Caki2 (cell line): ENCODE results near the gene ZNF488. TPM values are rescaled to one million over a fixed set of nuclear protein-coding genes. Genes with fewer than 3 reads are reported as not detected.

Experiments used
- DNase-seq: peaks from one replicate; pipeline ENCODE4 v3.0.0-alpha.2; 2015; ENCODE audit warnings: low read depth
- in situ Hi-C: cut with HindIII; loops from 2 replicates; pipeline ENCODE4 v1.10.0; 2016; ENCODE audit warnings: low sequenced_read_pairs, low pct_unique_long_range_greater_than_20kb, mixed read lengths
- total RNA-seq: library from RNA; depleted of rRNA; stranded (reverse); fragments of >200 nt; shearing (Covaris generic); gene quantifications from 2 replicates; pipeline ENCODE4 v1.2.3, GENCODE V29; 2014; ENCODE audit warnings: low replicate concordance

ZNF488 gene
- total RNA-seq, 1 experiment from 2014 or later: 0.41 TPM

- no peak for DNase-seq
- in situ Hi-C loops: no loop called here
Measured at GRCh38 chr10:47412177-47412730, 28.2 kb upstream of the ZNF488 start.

- in situ Hi-C loops: no loop called here
- DNase-seq: no peak
Measured at GRCh38 chr10:47410862-47411261, 26.8 kb upstream of the ZNF488 start.

DNA sequence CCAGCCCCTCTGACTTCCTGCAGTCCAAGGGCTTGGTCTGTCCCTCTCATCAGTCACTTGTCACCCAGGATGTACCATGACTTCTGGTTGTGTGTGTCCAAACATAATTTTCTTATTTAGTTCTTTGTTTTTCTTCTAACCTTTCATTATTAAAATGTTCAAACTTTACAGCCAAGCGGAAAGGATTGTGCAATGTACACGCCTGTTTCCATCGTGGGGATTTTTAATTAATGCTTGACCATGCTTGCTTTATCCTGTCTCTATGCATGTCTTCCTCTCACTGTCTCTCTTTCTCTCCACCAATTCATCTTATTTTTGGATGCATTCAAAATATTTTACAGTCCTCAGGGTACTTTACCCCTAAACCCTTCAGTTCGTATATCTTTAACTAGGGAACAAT, 26.2 kb upstream of the ZNF488 start:
- DNase-seq: no peak
- in situ Hi-C loops: no loop called here

DNA sequence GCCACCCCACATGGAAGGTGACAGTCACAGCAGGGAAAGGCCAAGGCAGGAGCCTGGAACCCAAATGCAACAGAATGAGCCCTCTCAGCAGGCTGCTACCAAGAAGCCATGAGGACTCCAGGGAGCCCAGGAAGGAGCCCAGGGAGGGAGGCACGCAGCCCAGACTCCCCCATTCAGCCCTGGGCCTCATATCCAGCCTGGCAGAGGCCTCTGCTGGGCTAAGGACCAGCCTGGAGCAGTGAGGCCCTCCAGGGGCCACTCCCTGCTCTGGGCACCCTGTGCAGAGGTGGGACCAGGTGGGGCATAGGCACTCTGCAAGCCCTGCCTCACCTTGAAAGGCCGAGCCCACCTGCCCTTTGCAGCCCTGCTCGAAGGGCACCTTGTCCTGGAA, 25.8 kb upstream of the ZNF488 start:
- in situ Hi-C loops: no loop called here

DNA sequence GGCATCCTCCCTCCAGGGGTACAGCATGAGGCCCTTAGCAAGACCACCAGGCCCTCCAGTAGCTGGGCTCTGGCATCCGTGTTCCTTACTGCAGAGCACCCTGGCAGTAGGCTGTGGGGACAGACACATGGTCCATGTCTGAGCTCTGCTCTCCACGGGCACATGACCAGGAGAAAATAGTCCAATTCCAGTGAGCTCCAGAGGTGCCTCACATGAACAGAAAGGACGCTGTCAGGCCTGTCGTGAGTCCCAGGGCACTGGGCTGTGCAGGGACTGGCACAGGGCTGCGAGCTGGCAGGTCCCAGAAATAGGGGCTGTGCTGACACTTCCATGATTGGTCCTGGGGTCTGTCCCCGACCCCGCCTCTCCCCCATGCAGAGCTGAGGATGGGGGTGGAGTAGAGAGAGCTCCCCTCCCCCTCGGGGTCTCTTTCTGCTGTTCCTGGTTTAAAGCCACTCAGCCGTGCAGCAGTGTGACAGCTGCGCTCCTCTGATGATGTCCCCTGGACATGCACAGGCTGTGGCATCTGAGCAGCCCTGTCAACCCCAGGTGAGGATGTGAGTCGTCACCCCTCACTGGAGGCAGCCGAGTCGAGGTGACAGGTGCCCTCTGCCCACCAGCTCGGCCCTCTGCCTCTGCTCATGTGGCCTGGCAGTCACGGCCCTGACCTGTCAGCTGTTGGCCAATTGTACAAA, 25.2 kb upstream of the ZNF488 start:
- in situ Hi-C loops: no loop called here
- DNase-seq: no peak

More for the DNA sequence above, 25.8 kb upstream of the ZNF488 start:
- no peak for DNase-seq

- in situ Hi-C loops: no loop called here
- no peak for DNase-seq
Measured at GRCh38 chr10:47408606-47409005, 24.5 kb upstream of the ZNF488 start.

DNA sequence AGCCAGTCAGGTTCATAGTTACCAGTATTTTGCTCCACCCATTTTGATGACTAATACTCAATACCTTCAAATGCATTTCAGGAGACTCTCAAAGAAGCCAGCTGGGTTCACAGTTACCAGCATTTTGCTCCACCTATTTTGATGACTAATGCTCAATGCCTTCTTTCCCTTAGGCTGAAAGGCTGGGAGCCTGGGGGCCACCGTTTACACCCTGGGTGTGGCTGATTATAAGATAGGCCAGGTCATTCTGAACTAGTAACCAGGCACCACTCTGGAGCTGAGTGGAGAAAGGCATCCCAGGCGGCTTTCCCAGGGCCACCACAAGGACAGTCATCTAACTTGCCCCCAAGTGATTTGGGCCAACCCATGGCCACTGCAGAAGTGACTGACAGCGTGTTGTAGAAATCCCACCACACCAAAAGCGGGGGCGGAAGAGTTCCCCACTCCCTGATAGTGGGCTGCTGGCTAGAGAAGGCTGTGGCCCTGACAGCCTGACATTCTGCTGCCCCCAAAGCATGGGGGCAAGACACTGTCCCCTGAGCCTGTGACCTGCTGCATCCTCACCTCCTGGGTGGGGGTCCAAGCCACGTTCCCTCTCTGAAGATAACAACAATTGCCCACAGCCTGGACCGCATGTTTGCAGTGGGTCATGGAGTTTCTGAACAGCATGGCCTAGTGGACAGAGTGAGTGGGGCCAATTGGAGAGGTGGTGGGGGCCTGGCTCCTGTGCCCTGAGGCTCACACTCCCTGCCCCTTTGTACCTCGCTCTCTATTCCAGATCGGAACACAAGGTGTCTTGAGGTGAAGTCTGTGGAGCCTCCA, 23.0 kb upstream of the ZNF488 start:
- in situ Hi-C loops: no loop called here

GRCh38 chr10:47406548-47406869, 22.4 kb upstream of the ZNF488 start:
- DNase-seq: no peak
- in situ Hi-C loops: no loop called here

More for the DNA sequence above, 23.0 kb upstream of the ZNF488 start:
- peak; percentile 96 for DNase-seq

DNA sequence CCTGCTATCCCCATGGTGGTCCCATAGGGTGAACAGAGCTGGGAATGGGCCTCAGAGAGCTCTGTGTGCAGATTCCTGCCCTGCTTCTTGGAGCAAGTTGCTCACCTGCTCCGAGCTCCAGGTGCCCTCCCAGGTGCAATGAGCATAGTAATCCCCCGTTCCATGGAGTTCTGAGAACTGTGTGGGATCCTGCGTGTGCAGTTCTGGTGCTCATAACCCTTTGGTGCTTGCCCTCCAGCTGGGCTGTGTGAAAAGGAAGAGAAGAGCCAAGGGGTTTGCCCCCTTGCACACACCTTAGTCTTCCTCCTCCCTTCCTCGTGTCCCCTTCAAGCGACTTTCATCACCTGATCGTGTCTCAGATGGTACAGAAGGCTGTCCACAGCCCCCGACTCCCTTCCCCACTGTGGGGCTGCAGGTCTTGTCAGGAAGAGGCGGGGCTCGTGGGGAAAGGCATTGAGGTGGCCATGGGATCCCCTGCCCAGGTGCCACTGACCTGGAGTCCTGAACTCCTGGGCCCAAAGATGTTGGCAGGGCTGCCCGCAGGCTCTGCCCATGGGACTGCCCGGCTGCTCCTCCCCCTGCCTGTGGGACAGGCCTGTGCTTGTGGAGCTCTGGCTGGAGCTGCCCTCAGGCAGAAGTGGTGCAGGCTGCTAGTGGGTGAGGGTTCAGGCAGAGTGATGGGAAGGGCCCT, 21.9 kb upstream of the ZNF488 start:
- in situ Hi-C loops: no loop called here
- no peak for DNase-seq

DNA sequence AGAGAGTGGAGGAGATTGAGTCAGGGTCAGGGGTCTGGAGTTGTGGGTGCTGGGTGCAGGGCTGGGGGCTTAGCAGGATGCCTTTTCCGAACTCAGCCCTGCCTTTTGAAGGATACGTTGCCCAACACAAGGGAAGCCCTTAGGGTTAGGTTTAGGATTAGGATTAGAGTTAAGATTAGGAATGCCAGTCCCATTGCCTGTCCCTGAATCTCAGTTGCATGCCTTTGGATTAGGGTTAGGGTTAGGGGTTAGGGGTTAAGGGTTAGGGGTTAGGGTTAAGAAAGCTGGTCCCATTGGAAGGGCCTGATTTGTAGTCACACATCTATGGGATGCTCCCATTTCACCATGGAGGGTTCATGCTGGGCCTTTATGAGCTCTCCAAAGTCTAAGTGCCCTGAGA, 20.8 kb upstream of the ZNF488 start:
- no peak for DNase-seq

DNA sequence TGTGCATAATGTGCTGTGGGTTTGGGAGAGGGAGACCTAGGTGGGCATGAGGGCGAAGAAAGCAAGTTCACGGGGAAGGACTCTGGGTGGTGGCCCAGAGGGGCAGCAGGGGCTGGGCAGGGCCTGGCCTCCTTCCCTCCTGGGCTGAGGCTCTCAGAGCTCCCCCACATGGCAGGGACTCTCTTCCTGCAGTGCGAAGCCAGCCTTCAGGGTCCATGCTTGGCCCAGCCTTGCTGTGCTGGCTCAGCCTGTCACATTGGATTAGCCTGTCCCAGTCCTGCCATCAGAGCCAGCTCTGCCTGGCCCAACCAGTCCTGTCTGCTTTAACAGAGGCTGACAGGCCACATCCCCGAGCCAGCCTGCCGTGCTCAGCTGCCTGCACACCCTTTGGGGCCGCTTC, 20.4 kb upstream of the ZNF488 start:
- in situ Hi-C loops: no loop called here
- no peak for DNase-seq

More for the DNA sequence above, 20.8 kb upstream of the ZNF488 start:
- in situ Hi-C loops: no loop called here

- no peak for DNase-seq
Measured at GRCh38 chr10:47403446-47404318, 19.6 kb upstream of the ZNF488 start.

GRCh38 chr10:47402641-47403301, 18.7 kb upstream of the ZNF488 start:
- in situ Hi-C loops: no loop called here
- peak; percentile 91 for DNase-seq

More at GRCh38 chr10:47403446-47404318, 19.6 kb upstream of the ZNF488 start:
- in situ Hi-C loops: no loop called here

- no peak for DNase-seq
- in situ Hi-C loops: no loop called here
Measured at GRCh38 chr10:47401874-47402640, 18.0 kb upstream of the ZNF488 start.

GRCh38 chr10:47401210-47401609, 17.1 kb upstream of the ZNF488 start:
- in situ Hi-C loops: no loop called here
- no peak for DNase-seq

GRCh38 chr10:47400786-47401185, 16.7 kb upstream of the ZNF488 start:
- no peak for DNase-seq
- in situ Hi-C loops: no loop called here

- in situ Hi-C loops: no loop called here
- no peak for DNase-seq
Measured at GRCh38 chr10:47400251-47400650, 16.2 kb upstream of the ZNF488 start.
